DMS 273 (cell line): ENCODE results near the gene PIGH.
A peak's percentile ranks its signal among the peaks of the same experiment; 100 is the strongest.
"Not testable (repeated sequence)": the region's sequence is repeated elsewhere in the genome, so short reads cannot be mapped to it uniquely, and the experiment has no call there.

Source experiments
- DNase-seq: peaks from one replicate; lab custom pipeline; 2025; ENCODE audit not compliant: unreplicated experiment; lab: John Stamatoyannopoulos, UW

Gene PIGH

DNA sequence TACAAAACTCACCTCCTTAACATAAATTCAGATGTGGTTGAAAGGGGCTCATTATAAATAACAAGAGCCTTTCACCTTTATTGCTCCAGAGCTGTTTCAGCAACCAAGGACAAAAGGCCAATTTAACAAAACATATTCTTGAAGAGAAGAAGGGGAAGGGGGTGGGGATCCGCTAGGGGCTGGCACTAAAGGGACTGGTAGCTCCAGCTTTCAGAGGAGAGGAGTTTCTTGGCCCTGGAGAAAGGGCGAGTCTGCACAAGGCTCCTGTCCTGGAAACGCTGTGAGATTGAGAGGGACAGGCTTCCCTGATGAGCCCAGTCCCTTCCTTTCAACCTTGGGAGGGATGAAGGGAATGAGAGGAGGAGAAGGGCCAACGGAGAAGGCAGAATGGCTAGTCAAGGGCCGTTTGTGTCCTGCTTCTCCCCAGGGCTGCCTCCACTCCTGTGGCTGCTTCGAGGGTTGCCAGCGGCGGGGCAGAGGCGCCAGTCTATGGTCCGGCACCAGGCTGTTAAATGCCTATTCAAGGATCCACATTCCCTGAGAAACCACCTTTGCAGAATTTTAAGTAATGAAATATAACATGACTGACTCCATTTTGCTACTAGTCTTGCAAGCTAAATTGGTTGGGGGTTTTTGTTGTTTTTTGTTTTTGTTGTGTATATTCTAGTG is 9.7 kb upstream of the PIGH start:
- DNase-seq, result no peak

- no peak for DNase-seq
These were observed 7.6 kb upstream of the PIGH start for GRCh38 chr14:67607646-67608045.

DNA sequence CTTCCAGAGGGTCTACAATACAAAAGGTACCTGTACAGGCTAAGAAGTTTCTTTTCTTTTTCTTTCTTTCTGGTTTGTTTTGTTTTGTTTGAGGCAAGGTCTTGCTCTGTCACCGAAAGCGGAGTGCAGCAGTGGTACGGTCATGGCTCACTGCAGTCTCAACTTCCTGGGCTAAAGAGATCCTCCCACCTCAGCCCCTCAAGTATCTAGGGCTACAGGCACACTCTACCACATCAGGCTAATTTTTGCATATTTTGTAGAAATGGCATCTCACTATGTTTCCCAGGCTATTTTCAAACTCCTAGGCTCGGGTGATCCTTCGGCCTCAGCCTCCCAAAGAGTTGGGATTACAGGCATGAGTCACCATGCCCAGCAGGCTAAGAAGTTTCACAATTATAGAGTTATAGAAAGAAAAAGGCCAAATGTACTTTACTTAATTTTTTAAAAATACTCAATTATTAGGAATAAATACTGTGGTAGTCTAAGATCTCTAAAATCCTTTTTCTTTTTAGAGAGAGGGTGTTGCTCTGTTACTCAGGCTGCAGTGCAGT is 3.0 kb upstream of the PIGH start:
- no peak for DNase-seq

DNA sequence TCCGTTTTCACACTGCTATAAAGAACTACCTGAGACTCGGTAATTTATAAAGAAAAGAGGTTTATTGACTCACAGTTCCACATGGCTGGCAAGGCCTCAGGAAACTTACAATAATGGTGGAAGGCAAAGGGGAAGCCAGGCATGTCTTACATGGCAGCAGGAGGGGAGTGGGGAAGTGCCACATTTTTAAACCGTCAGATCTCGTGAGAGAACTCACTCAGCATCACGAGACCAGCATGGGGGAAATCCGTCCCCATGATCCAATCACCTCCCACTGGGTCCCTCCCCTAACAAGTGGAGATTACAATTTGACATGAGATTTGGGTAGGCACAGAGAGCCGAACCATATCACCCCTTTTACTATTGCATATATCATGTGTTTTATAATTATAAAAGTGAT is 2.0 kb upstream of the PIGH start:
- no peak for DNase-seq

DNA sequence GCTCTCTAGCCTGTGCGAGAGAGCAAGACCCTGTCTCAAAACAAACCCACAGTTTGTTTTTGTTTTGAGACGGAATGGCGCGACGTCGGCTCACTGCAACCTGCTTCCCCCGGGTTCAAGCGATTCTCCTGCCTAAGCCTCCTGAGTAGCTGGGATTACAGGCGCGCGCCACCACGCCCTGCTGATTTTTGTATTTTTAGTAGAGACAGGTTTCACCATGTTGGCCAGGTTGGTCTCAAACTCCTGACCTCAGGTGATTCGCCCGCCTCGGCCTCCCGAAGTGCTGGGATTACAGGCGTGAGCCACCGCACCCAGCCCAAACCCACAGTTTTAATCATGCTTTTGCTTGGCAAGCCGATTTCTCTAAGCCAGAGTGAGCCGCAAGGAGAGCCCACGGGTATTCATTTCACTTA is 500 bp upstream of the PIGH start:
- DNase-seq, result not testable (repeated sequence)

GRCh38 chr14:67595392-67595791 is 4.7 kb downstream of the PIGH start:
- DNase-seq, result no peak

- DNase-seq, result not testable (repeated sequence)
These were observed 6.4 kb downstream of the PIGH start for GRCh38 chr14:67593650-67594049.

DNA sequence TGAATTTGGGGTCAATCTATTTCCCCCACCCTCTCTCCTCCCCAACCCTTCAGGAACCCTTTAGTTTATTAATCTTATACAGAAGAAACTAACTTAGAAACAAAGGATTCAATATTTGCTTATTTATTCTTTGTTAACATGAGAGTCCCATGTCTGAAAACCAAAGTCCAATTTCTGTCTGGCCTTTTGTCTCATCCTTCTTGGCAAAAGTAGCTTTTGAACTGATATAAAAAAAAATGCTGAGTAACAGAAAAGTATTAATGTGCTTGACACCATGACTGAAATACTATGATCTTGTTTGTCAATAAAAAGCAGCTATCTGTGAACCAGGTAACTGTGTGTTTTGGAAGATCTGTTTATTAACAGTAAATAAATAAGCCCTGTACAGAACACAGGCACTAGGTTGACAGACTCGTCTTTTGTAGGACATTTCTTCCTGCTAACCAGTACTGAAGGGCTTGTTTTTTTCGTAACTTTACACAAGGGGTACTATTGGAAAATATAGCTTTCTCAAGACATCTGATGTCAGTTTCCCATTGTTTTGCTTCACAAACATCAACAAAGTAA is 10.8 kb downstream of the PIGH start:
- no peak for DNase-seq

GRCh38 chr14:67586369-67586768 is 13.7 kb downstream of the PIGH start:
- no peak for DNase-seq

- no peak for DNase-seq
These were observed 15.1 kb downstream of the PIGH start for GRCh38 chr14:67584978-67585377.

DNA sequence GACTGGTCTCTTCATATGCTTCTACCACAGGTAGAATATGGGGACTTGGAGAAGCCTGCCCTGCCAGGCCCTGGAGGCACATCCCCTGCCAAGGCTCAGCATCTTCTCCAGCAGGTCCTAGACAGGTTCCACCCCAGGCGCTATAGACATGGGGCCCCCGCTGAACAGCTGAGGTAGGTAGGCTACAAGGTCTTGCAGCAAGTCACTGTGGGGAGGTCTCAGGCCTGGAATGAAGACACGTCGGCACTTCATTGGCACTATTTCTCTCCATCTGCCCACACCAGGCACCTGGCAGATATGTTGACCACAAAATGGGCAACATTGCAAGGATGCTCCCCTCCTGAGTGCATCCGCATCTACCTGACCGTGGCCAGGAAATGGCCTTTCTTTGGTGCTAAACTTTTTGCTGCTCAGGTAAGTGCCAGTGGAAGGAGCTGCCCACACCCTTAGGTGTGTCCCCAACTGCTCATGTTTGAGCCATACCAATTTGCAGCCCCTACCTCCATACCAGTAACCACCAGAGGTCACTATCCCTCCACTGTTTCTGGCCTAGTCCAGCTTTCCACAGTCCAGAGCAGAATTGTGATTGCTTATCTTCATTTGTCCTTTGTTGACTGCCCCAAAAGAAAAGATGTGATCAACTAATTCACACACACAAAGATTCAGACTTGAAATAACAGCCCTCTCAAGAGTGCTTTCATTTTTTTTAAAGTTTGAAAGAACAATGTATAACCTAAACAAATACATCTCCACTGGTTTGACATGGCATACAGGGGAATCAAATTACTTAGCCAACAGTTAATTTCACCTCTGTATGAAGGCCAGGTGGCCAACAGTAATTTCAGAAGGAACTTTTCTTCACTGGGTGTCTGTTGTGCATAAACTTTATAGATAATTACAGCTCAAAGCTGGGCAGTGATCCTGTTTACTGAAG is 16.1 kb downstream of the PIGH start:
- DNase-seq, result peak; percentile 74

DNA sequence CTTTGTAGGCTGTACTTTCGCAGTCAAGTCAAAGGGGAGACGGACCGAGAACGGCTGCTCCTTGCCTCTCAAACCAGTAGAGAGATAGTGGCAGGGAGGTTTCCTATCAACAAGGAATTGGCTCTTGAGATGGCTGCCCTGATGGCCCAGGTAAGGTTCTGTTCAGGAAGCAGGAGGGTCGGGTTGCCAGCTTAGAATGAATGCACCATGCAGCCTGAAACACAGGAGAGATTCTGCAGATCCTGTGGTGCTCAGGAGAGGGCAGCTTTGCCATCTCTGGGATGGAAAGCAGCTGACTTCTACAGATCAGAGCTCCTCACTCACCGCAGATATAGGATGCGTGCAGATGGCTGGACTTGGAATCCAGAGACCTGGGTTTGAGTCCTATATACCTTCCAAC is 18.0 kb downstream of the PIGH start:
- DNase-seq, result no peak

- DNase-seq, result no peak
These were observed 18.4 kb downstream of the PIGH start for GRCh38 chr14:67581643-67582042.

DNA sequence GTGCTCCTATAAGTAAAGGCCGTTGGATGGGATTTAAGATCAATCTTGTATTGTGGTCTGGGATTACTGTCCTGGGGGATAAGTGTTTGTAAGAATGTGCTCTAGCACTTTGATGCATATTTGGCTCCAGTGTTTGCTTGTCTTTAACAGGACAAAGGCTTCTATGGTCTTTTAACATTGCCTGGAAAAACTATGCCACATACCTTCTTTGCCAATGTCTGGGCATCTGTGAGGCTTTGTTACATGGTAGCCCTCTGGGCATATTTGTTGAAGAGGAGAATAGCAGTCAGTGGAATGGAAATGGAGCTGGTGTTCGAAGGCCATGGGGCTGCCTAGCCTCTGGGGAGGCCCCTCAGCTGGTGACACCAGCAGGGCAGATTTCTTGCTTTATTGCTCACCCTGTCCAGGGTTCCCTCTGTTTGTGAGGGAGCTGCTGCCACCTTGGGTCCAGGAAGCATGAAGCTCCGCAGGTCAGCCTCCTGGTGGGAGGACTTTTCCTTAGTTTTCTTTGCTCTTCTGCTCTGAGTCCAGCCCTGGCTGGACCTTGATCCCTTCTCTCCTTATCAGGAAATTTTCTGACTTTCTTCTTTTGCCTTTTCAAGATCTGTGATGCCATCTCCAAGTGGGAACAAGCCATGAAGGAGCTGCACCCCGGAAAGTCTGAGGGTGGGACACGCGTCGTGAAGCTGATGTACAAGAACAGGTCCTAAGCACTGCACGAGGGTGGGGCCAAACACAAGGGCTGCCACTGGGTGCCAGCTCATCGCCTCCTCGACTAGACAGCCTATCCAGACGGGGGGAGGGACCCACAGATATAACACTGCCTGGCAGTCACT is 19.5 kb downstream of the PIGH start:
- no peak for DNase-seq

GRCh38 chr14:67579636-67580035 is 20.4 kb downstream of the PIGH start:
- no peak for DNase-seq

GRCh38 chr14:67579040-67579439 is 21.0 kb downstream of the PIGH start:
- DNase-seq, result no peak

GRCh38 chr14:67577909-67578749 is 21.9 kb downstream of the PIGH start:
- DNase-seq, result peak; percentile 33

- no peak for DNase-seq
These were observed 22.8 kb downstream of the PIGH start for GRCh38 chr14:67577181-67577808.

- DNase-seq, result no peak
These were observed 23.7 kb downstream of the PIGH start for GRCh38 chr14:67576216-67576955.
